ENCODE data around the gene TUBB2B.

The TUBB2B gene

GRCh38 chr6:3227363-3228045, at the start of gene TUBB2B:
TUBB2B (minus strand) TSS chr6:3227653; CDS start chr6:3227543, 110 bp downstream.
- peak; percentile 77 for DNase-seq

GRCh38 chr6:3277251-3277650, 49.8 kb upstream of the TUBB2B start:
- no peak for DNase-seq

GRCh38 chr6:3276174-3277167, 49.0 kb upstream of the TUBB2B start:
- no peak for DNase-seq

- DNase-seq, result no peak
These were observed 46.5 kb upstream of the TUBB2B start for GRCh38 chr6:3273707-3274521.

- no peak for DNase-seq
These were observed 45.6 kb upstream of the TUBB2B start for GRCh38 chr6:3272911-3273547.

- no peak for DNase-seq
These were observed 44.3 kb upstream of the TUBB2B start for GRCh38 chr6:3271756-3272155.

- DNase-seq, result no peak
These were observed 42.8 kb upstream of the TUBB2B start for GRCh38 chr6:3270258-3270657.

GRCh38 chr6:3269281-3269975, 42.0 kb upstream of the TUBB2B start:
- DNase-seq, result no peak

- no peak for DNase-seq
These were observed 41.2 kb upstream of the TUBB2B start for GRCh38 chr6:3268680-3269079.

- DNase-seq, result no peak
These were observed 39.7 kb upstream of the TUBB2B start for GRCh38 chr6:3267162-3267561.

GRCh38 chr6:3266170-3266569, 38.7 kb upstream of the TUBB2B start:
- DNase-seq, result no peak

GRCh38 chr6:3265671-3266070, 38.2 kb upstream of the TUBB2B start:
- no peak for DNase-seq

GRCh38 chr6:3264356-3264755, 36.9 kb upstream of the TUBB2B start:
- no peak for DNase-seq

GRCh38 chr6:3263096-3263495, 35.6 kb upstream of the TUBB2B start:
- no peak for DNase-seq

- no peak for DNase-seq
These were observed 34.5 kb upstream of the TUBB2B start for GRCh38 chr6:3261921-3262320.

GRCh38 chr6:3261518-3261820, 34.0 kb upstream of the TUBB2B start:
- DNase-seq, result no peak

- no peak for DNase-seq
These were observed 33.5 kb upstream of the TUBB2B start for GRCh38 chr6:3260772-3261517.

- no peak for DNase-seq
These were observed 32.8 kb upstream of the TUBB2B start for GRCh38 chr6:3260296-3260695.

GRCh38 chr6:3259491-3259958, 32.1 kb upstream of the TUBB2B start:
- DNase-seq, result peak; percentile 39

- peak; percentile 86 for DNase-seq
These were observed 31.5 kb upstream of the TUBB2B start, which contains the start of gene PSMG4 for GRCh38 chr6:3258720-3259490. PSMG4 (plus strand) TSS chr6:3258947; CDS start chr6:3259023, 76 bp downstream.

Data from fibroblast of skin of right quadriceps (primary cell).